Dedifferentiated amniotic fluid mesenchymal stem cell (primary cell): ENCODE results near the gene CSTF1.
A peak's percentile ranks its signal among the peaks of the same experiment; 100 is the strongest.

Experiments used
- DNase-seq: peaks from one replicate; pipeline ENCODE4 v3.0.0-alpha.2; 2016; ENCODE audit errors: extremely low spot score

Gene CSTF1

DNA sequence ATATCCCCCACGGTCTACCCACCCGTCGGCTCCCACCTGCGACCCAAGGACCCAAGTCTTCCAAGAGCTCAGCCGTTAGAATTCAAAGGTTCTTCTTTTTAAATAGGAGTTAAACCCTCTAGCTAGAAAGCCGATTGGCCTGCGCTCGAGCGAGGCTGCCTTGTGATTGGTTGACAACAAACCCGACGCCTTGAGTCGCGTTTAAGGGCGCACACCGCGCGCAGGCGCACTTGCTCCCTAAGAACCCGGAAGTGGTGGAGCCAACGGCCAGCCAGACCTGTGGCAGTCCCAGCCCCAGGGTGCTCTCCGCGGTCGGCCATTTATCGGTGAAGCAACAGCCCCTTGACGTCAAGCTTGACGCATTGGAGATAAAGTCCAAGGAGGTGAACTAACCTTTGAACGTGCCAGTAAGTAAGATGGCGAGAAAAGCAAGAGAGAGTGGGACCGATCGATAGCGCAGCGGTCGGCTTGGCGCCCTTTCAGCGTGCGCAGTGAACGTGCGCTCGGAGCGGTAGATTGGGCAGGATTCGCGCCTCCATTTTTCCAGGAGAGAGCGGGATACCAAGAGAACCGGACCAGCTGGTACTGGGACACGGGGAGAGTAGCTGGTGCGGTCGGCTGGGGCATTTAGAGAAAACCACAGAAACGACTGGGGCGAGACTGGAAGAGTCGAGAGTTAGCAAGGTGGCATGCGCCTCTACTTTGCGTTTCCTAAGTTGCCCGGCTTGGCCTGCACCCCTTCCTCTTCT lies at the start of gene CSTF1, which contains the start of gene AURKA:
TSS of gene CSTF1 (plus strand) at position 514 of the 749 bp plus-strand sequence. CDS start 2,908 bp downstream, outside the sequence.
TSS of gene AURKA (minus strand) at position 84 of the 749 bp plus-strand sequence. CDS start 4,018 bp downstream, outside the sequence.
- peak; percentile 99 for DNase-seq

DNA sequence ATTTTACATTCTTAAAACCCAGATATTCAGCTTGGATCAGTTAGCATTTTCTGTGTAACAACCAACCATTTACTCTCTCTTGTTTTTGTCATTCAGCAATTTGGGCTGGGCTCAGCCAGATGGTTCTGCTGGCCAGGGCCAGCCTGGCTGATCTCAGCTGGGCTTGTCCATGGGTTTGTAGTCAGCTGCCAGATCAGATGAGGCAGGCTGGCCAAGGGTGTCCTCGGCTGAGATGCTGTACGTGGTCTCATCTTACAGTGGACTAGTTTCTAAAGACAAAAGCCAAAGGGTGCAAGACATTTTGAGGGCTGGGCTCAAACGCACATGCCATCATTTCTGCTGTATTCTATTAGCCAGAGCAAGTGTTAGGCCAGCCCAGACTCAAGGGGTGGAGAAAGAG lies 49.7 kb upstream of the CSTF1 start:
- no peak for DNase-seq

DNA sequence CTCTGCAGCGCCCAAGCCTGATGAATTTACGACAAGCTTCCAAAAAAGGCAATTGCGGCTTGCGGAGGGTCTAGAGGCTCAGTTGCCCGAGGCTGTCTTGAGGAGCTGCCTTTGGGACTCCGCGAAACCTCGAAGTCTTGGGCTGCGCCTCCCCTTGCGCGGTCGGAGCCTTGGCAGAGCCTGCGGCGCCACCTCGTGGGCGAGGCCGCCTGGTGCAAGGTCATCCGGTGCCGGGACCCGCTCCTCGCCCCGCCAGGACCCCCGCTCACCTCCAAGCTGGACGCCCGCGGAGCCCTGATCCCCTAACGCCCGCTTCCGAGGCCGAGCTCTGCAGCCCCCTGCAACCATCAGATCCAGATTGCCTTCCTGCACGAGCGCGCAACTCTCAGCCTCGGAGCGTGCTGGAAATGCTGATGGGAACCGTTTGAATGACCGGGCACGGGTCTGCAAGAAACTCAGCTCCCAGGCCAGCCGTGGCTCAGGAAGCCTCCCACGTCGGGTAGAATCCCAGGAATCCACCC lies 48.5 kb upstream of the CSTF1 start:
- DNase-seq: peak; percentile 26

DNA sequence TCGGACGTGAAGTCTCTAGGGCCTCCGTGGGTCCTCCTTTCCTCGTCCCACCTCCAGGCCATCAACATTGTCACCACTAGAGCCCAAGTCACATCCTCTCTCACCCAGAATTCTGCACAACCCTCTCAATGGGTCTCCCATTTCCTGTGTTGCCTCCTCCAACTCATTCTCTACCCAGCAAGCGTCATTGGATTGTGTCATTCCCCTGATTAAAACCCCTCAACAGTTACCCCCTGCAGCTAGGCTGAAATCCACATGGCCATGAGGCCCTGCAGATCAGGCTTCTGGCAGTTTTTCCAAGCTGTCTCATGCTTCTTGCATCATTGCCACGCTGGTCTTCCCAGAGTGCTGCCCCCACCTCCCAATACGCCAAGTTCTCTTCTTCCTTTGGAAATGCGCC lies 46.5 kb upstream of the CSTF1 start:
- no peak for DNase-seq

DNA sequence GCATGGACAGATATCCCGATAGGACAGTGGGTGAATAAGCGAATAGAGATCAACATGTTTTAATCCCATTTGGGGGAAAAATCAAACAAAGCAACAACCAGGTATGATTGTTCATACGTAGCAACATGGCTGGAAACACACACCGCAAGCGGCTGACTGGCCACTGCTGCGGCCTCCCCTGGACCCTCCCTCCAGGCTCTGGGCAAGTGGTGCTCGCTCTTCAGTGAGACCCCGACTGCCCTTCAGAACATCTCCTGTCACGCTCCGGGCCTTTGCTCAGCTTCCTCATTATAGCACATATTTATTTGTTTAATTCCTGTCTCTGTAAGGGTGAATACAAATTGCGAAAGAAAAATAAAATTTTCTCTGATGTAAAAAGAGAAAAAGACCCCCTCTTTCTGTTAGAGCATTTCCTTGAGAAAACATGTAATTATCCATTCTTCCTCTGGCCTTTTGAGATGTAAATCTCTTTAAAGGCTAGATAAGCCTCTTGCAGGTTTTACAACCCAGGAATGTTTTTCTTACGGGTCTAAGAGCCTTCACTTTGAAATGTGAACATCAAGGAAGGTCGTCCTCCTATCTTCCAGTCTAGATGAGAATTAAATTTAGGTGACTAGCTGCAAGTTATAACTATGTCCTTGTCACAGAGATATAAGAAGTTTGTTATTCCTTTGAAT lies 44.7 kb upstream of the CSTF1 start:
- no peak for DNase-seq

DNA sequence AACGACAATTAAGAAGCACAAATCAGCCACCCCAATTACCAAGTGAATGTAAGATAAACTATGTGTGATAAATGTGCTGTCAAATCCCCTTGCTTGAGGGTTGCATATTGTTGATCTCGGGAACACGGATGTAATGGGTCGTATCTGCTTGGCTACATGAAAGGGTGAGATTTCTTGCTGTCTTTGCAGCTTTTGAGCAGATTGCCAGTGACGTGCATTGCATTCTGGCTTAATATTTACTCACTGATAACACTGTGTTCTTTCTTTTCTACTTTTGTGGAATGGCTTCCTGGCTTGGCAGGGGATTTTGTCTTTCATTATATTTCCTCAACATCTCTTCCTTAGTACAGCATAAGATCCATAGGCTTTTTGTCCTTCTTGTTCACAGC lies 44.1 kb upstream of the CSTF1 start:
- DNase-seq: no peak

DNA sequence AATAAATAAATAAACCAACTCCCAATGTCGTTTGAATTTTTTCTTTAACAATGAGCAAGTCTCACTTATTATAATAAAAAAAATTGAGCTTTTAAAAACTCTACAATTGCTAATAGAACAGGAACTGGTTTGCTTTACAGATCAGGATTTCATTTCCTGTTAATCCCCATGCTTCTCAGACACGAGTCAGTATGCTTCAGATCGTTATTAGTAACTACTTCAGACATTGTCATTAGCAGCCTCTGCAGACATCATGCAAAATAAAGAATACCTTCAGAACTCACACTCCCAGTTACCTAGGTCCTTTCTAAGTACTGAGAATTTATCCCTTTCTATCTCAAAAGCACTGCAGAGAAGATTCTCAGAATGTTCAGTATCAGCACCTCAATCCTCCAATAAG lies 43.7 kb upstream of the CSTF1 start:
- no peak for DNase-seq

DNA sequence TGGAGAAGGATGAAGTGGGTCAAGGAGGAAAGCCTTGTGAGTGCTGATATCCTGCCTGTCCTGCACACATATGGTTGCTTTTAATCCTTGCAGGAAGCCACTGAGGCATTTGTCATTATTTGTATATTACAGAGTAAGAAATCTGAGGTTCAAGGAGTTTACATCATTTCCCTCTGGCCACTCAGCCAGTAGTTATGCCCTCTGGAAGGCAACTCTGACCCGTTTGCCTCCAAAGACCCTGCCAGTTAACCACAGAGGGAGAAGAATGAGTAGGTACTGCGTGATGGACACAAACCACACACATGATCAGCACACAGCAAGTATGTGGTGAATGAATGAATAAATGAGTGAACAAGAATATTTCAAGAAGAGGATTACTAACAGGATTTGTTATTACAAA lies 41.6 kb upstream of the CSTF1 start:
- no peak for DNase-seq

DNA sequence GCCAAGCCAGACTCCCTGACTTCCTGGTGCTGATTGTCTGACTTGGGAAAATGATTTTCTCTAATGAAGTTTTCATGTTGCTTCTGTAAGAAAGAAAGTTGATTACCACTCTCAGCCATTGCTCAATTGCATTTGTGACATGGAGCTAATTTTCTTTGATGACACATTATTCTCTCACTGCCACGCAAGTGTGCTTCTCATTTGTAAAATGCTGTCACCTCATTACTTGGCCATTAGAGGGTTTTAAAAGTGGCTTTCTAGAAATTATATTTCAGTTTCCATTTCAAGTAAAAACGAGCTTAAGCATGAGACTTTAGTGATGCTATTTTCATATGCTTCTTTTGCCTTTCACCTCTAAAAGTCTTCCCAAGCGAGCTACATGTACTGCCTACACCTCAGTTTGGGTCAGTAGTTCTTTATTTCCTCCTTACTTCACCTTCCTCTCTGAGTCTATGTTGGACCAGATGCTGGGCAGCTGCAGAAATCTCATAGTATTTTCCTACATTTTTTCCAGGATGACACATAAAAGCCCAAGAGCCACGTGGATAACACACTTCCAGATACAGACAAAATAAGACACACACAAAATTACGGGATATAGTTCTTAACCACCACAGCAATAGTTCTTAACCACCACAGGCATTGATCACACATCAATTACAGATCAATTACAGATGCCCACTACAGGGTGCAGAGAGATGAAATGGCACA lies 39.9 kb upstream of the CSTF1 start:
- DNase-seq: no peak

DNA sequence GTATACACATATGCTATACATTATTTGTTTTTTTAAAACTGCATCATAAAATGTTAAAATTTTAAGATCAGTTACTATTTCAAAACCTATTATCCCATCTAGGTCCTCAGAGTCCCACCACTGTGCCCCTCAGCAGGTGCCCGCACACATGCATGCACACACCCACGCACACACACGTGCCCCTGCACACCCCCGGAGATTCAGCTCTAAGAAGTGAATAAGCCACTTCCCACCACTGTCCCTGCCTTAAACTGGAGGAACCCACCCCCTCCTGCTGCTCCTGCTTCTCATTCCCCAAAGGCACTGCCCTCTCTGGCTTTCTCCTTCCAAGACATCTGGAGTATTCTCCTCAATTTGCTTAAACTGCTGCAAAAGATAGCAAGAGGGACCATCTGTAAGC lies 39.1 kb upstream of the CSTF1 start:
- DNase-seq: no peak

DNA sequence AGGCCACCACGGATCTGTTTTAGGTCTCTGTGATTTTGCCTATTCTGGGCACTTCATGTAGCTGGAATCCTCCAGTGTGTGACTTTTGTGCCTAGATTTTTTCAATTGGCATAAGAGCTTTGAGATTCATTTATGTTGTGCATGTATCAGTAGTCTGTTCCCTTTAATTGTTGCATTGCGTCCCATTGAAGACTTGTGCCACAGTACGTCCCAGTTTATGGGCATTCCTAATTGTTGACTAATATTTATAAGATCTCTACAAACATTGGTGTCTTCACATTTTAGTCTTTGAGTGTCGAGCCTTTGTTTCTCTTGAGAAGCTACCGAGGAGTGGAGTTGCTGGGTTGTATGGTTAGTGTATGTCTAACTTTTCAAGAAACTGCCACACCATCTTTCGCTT lies 34.4 kb upstream of the CSTF1 start:
- DNase-seq: no peak

DNA sequence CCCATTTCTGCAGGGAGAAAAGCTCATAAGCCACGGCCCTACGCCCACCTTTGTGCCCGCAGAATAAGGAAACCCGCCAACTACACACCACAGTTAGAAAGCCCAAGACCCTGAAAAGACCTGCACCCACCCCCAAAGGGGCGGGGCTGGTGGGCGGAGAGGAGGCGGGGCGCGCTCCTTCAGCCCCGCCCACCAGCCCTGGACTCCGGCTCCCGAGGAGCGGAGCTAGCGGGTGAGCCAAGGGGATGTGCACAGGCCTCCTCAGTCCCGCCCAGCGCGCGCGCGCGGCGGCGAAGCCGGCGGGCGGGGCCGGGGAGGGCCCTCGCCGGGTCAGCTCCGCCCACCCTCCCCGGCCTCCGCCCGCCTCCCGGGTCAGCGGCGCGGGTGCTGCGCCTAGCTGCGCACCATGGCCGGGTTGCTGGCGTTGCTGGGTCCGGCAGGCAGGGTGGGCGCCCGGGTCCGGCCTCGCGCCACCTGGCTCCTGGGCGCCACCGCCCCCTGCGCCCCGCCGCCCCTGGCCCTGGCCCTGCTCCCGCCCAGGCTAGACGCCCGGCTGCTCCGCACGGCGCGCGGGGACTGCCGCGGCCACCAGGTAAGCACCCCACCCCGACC lies 33.7 kb upstream of the CSTF1 start, which contains the start of gene FAM210B:
TSS of gene FAM210B (plus strand) at position 375 of the 612 bp plus-strand sequence. CDS start at position 407, 32 bp downstream.
- DNase-seq: peak; percentile 86

DNA sequence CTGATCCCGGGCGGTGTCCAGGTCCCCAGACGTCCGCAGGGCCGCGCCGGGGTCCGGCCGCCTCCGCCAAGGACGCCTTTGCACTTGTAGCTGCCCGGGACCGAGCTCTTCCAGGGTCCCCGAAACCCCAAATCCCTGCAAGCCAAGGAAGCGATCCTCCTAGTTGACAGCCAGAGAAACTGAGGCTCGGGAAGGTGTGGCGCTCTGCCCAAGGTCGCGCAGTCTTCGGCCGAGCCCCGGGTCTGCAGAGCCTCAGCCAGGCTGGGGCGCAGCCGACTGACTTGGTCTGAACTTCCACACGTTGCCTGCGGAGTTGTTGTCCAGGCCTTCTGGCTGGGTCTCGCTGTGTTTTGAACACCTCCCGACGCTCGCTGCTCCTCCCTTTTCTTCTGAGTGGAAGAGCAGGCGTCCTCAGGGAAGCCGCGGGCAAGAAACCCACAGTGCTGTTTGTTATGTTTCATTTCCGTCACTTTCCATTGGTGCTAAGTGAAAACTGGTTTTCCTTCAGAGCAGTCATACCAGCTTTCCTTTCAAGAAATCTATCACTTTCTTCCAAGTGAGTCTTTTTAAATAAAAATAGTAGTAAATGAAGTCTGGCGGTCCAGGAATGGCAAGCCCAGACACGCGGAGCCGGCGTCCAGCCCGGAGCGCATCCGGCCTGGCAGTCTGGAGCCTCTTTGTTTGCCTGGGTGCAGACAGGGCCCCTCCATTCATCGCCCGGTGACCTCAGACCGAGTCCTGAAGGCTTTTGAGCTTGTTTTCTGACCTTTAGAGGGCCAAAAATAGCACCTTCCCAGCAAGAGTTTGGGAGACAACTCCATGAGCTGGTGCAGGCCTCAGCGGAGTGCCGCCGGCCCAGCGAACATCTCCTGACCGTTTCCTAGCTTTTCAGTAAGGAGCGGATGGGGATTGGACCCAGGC lies 33.0 kb upstream of the CSTF1 start:
- peak; percentile 34 for DNase-seq

DNA sequence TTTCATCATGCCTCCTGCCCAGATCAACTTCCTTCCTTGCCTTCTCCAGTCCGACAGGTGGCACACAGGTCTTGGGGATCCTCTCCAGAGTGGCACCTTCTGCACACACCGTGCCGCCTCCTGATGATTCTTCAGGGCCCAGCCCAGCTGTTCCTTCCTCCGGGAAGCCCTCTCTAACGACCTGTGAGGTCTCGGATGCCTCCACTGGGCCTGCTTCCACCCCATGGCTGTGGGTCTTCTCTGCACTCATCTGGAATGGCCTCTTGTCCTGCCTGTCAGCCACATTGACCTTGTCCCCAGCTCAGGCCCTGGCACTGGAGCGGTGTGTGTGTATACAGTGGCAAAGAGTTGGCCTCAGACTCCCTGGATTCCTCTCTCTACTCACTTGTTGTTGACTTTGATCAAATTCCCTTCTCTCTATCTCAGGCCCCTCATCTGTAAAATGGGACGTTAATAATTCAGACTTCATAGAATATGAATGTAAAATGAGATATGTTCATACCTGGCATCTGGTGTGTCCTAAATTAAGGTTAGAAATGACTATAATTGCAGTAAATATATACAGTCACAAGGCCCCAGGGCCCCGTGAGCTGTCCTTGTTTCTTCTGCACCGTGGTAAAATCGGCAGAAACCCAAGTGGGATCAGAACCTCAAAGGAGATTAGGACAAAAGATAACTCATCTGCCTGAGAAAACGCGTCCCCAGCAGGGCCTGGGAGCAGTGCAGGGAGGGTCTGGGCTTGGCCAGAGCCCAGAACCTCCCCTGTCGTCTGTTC lies 32.1 kb upstream of the CSTF1 start:
- no peak for DNase-seq

DNA sequence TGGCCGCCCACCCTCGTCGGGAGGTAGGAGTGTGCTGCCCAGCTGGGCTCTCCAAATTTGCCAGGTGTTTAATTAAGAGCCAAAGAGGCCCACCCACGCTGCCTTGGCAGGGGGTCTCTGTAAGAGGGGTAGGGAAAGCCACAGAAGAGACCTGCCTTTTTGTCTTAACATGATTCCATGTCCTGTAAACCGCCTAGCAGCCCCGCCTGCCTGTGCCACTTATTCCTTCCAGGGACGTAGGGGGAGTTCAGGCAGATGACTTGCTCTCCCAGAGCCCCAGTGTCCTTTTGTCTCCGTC lies 31.6 kb upstream of the CSTF1 start:
- DNase-seq: no peak

DNA sequence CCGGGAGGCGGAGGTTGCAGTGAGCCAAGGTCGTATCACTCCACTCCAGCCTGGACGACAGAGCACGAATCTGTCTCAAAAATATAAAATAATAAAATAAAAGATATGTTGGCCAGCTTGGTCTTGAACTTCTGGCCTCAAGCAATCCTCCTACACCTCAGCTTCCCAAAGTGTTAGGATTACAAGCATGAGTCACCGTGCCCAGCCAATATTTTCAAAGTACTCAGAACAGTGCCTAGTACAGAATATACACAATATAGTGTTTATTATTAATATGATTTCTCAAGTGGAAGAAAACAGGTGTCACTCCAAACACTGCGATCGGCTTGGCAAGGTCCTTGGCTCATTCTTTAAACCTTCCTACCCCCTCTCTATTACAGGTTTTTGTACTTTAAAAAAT lies 30.5 kb upstream of the CSTF1 start:
- no peak for DNase-seq

DNA sequence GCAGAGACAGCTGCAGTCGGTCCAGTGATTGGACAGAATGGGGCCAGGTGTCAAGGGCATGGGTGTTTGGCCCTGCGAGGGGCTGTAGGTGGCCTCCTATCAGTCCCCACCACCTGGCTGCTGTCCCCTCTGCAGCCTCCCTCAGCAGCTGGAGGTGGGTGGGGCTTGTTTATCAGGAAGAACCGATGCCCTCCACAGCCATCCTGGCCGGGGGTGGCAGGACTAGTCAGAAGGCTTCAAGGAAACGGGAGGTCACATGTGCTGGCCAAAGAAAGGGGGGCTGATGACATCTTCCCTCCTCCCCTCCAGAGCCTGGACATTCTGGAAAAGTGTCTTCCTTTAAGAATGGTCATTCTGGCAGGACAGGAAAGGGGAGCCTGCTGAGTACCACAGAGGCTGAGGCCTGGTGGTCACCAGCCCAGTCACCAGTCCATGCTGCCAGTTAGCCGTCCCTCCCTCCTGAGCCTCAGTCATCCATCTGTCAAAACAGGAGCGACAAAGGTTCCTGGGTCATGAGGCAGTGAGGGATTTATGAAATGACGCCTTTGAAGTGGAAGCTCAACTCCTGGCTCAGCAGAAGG lies 29.5 kb upstream of the CSTF1 start:
- DNase-seq: no peak

DNA sequence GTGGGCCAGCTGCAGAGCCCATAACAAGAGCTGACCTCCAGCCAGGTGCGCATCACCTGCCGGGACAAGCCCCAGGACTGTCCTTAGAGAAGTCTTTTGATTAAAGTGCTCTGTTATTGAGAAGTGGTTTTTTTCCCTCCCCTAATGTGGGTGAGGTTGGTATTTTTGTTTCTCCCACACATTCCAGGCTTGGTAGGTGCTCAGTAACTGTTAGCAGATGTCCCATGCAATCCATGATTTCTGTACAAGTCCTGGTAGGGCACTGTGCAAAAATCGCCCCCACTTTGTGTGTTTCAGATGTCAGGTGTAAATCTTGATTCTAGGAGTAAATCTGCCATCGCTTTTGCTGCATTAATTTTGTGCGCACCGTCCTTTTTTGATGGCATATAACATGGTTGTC lies 29.0 kb upstream of the CSTF1 start:
- no peak for DNase-seq

DNA sequence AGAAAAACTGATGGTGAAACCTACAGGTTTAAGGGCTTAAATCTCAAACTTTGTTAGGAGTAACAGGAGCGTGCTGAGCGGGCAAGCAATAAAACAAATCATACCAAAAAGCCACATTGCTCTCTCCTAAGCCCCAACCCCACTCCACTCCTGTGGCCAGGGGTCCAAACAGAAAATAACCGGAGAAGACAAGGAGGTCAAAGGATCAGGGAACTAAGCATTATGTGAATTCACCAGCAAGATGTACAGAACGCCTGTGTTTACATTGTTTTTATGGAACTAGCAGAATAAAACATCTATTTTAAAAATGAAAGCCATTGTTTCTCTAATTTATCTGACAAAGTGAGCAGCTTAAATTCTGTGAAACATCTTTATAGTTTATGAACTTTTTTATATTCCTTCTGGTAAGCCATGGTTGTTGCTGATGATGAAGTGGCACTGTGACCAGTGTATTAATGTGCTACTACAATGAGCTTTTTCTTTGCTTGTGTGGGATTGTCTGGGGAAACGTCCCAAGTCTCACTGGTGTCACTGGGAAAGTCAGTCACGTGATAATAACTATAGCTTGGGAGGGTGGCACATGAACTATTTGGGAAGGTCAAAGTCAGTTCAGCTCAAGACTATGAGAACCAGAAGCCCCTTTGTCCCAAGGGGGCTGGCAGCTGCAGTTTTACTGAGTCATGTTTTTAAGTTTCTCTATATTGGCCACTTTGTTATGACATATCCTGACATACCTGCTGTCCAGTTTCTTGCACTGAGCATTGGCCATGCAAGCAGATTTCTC lies 23.9 kb upstream of the CSTF1 start:
- DNase-seq: no peak
